Right lung (tissue), 5 donors: ENCODE measurements around the gene BBLN. TPM values are rescaled to one million over a fixed set of nuclear protein-coding genes. Genes with fewer than 3 reads are reported as not detected.
A peak's percentile ranks its signal among the peaks of the same experiment; 100 is the strongest.

Source experiments
- DNase-seq, 2 donors: peaks; one replicate each; pipeline ENCODE4 v3.0.0-alpha.2; 2013
- polyA plus RNA-seq, 5 donors: library from polyadenylated mRNA; unstranded; fragments of 120-200 nt; gene quantifications; one replicate each; pipeline versions ENCODE4 v1.2.1 to v1.2.3, GENCODE V29; 2013; ENCODE audit warnings: inconsistent platforms in 1 of 5, low replicate concordance in 1 of 5; ENCODE audit not compliant: insufficient read length in 5 of 5, insufficient read depth in 1 of 5

Gene BBLN
- polyA plus RNA-seq, 5 donors, result 22.0 to 60.2 (median 33.4) TPM

DNA sequence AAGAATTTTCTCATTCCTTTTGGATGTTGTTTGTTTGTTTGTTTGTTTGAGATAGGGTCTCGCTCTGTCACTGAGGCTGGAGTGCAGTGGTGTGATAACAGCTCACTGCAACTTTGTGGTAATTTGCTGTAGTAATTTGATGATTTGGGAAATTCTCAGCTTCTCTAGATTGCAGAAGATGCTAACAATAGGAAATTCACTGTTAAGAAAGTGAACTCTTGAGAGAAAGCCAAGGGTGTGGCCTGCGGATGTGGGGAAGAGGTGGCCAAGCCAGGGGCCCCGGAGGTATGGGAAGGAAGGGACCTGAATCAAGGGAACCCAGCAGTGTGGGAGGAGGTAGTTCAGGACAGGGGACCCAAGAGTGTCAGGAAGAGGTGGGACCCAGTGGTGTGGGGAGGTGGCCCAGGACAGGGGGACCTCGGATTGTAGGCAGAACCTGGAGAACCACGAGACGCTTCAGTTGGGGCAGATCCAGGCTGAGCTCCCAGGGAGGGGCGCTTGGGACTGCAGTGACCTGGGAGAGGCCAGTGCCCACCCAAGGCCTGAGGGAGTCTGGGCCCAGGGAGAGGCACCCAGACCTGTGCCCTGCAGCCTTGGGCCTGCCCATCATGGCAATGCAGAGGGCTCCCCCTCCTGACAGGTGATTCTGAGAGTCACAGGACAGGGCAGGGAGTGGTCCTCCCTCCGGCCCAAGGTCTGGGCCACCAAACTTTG is 16.4 kb upstream of the BBLN start:
- DNase-seq, result no peak

- DNase-seq, result no peak
Observed at GRCh38 chr9:128144239-128145181, 15.6 kb upstream of the BBLN start.

- DNase-seq, result peak in 1 of 2 donors; percentile 43
Observed at GRCh38 chr9:128145536-128145935, 14.5 kb upstream of the BBLN start.

DNA sequence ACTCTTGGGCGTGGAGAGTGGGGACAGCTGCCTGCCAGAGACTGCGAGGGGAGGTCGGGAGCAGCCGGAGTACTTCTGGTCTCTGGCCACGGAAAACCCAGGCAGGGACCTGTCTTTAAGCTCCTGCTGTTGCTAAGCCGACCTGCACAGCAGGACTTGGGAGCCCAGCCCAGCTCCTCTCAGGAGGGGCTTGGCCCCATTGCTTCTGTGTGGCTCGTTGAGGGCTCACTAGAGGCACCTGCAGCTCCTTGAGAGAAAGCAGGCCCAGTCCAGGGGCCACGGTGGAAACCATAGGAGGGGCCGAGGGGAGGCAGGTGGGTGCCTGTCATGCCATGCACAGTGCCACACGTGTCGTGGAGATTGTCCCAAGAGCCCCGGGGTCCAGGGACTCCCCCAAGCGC is 14.1 kb upstream of the BBLN start:
- no peak for DNase-seq

DNA sequence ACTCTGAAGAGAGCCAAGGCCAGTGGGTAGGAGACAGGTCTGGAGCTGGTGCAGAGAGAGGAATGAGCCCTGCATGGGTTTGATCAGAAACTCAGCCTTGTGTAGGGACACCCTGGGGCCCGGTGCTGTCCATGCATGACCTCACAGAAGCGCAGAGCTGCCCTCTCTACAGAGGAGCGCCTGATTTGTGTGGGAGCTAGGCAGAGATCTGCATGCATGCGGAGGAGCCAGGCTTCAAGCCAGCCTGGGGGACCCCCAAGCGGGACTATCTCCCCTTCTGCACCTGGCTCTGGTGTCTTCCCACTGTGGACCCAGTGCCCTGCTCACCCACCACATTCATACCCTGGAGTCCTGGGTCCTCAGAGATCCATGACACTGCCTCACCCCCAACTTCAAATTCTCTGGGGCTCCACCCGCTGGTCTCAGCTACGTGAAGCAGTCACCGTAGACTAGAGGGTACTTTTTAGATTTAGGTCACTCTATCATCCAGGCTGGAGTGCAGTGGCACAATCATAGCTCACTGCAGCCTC is 13.4 kb upstream of the BBLN start:
- no peak for DNase-seq

DNA sequence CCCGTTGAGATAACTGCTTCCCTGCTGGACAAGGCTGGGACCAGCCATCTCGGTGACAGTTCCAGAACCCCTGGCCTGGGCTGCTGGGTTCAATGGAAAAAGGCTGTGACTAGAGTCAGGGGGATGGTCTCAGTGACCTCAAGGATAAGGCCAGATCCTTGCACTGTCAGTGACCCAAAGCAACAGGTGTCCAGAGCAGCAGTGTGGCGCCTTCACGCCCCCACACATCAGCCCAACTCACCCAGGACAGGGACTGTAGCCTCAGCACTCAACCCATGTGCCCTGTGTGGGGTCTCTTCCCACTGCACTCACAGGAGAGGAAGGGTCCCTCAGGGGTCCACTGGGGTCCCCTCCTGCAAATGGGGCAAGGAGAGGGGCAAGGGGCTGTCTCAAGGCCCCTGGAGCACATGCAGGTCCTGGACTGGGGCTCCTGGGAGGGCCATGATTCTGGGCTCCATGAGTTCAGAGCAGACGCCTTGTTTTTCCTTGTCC is 11.5 kb upstream of the BBLN start:
- DNase-seq, result no peak

DNA sequence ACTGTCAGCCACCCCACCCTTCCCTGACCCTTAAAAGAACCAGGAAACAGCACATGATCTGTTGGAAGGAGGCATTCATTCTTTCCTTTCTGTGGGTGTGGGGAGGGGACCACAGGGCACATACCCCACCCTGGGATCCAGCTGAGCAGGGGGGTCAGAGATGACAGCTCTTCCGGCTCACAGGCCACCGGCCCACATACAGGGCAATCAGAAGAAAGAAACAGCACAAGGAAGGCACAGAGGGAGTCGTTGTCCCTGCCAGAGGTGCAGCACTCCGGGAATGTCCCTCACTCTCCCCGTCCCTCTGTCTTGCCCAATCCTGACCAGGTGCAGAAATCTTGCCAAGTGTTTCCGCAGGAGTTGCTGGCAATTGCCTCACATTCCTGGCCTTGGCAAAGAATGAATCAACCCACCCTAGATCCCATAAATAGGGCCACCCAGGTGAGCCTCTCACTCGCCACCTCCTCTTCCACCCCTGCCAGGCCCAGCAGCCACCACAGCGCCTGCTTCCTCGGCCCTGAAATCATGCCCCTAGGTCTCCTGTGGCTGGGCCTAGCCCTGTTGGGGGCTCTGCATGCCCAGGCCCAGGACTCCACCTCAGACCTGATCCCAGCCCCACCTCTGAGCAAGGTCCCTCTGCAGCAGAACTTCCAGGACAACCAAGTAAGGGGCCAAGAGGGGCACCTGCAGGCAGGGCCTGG is 10.9 kb upstream of the BBLN start, which contains the start of gene LCN2:
TSS of gene LCN2 (plus strand) at position 453 of the 701 bp plus-strand sequence. CDS start at position 526, 73 bp downstream.
- DNase-seq, result peak in 1 of 2 donors; percentile 31

GRCh38 chr9:128149951-128150593 is 10.0 kb upstream of the BBLN start:
- no peak for DNase-seq

- no peak for DNase-seq
Observed at GRCh38 chr9:128150594-128151308, 9.3 kb upstream of the BBLN start.

DNA sequence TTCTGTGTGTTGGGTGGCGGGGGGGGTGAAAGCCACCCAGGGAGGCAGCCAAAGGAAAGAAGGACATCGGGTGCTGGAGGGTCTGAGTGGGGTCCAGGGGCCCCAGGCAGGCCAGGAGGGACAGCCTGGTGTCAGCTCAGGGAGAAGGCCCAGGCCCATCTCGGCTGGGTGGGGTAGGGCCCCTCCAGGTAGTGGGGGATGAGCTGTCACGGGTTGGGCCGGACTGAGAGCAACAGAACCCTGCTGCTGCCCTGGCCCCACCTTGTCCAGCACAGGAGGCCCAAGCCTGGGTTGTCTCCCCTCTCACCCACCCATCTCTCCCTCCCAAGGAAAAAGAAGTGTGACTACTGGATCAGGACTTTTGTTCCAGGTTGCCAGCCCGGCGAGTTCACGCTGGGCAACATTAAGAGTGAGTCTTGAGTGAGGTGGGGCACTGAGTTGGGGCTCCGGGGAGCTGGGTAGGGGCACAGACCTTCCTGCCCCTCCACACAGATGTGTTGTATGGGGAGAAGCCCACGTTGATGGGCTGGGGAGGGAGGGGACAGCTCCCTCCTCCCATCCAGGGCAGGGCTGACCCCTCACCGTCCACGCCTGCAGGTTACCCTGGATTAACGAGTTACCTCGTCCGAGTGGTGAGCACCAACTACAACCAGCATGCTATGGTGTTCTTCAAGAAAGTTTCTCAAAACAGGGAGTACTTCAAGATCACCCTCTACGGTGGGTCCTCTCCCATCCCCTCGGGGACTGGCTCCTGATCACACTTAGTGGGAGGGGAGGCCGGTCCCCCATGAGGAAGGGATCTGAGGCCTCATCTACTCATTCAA is 8.5 kb upstream of the BBLN start:
- no peak for DNase-seq

- no peak for DNase-seq
Observed at GRCh38 chr9:128152133-128153059, 7.7 kb upstream of the BBLN start.

- DNase-seq, result no peak
Observed at GRCh38 chr9:128153060-128153946, 6.8 kb upstream of the BBLN start.

GRCh38 chr9:128153947-128154695 is 5.9 kb upstream of the BBLN start:
- no peak for DNase-seq

- DNase-seq, result no peak
Observed at GRCh38 chr9:128155736-128156500, 4.1 kb upstream of the BBLN start.

GRCh38 chr9:128159522-128159783 is 612 bp upstream of the BBLN start:
- no peak for DNase-seq

DNA sequence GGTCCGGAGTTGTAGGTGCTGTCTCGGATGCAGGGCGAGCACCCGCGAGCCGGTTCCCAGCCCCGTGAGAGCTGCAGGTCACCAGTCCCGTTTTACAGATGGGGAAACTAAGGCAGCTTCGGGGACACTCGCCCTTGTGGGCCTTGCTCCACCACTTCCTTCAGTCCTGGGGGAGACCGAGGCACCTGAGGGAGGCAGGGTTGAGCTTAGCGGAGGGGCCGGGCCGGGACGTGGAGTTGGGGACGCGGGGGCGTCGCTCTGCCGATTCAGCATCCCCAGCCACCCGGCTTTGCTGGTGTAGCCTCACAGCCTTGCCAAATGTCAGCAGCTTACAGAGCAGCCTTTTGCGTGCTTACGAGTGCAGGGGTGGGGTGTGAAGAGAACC is 530 bp downstream of the BBLN start:
- DNase-seq, result no peak
